SU-DHL-6 (cell line): ENCODE measurements around the gene CPLX1.

Experiments
- H2AFZ ChIP-seq: fragments of 200-600 bp; sonication (generic); 2 replicates; pipeline ENCODE4 v1.6.1; 2014; ENCODE audit warnings: low read depth, mild to moderate bottlenecking, moderate library complexity, mixed read lengths, antibody characterized with exemption, low read length; ENCODE audit not compliant: severe bottlenecking
- H3F3A ChIP-seq: fragments of 200-600 bp; shearing (Covaris generic); 2 replicates; pipeline ENCODE4 v1.6.0; 2016; ENCODE audit warnings: antibody characterized with exemption, mild to moderate bottlenecking; ENCODE audit not compliant: insufficient read depth
- H3K27ac ChIP-seq: fragments of 200-600 bp; sonication (generic); 2 replicates; pipeline ENCODE4 v1.5.1; 2016; ENCODE audit warnings: low read depth, mild to moderate bottlenecking, low read length, moderate library complexity, mixed read lengths
- H3K27me3 ChIP-seq: fragments of 200-600 bp; sonication (generic), shearing (Covaris generic); 2 replicates; pipeline ENCODE4 v1.6.0; 2014; ENCODE audit warnings: mild to moderate bottlenecking, low read length
- H3K36me3 ChIP-seq: fragments of 200-600 bp; sonication (generic); 2 replicates; pipeline ENCODE4 v1.6.1; 2014; ENCODE audit warnings: mild to moderate bottlenecking, low read length, mixed read lengths
- H3K4me2 ChIP-seq: fragments of 300-600, 200-600 bp; shearing (Covaris generic), sonication (generic); 2 replicates; pipeline ENCODE4 v1.6.0; 2014; ENCODE audit warnings: low read length, low read depth, mild to moderate bottlenecking; ENCODE audit not compliant: poor library complexity, severe bottlenecking
- H3K4me3 ChIP-seq: fragments of 200-600 bp; sonication (generic); 2 replicates; pipeline ENCODE4 v1.5.1; 2014; ENCODE audit warnings: antibody characterized with exemption, low read length, mild to moderate bottlenecking, mixed read lengths; ENCODE audit not compliant: insufficient read depth, poor library complexity, severe bottlenecking
- H3K79me2 ChIP-seq: fragments of 200-600 bp; sonication (generic); 2 replicates; pipeline ENCODE4 v1.6.1; 2014; ENCODE audit warnings: mild to moderate bottlenecking, low read length, moderate library complexity; ENCODE audit not compliant: insufficient read depth
- H3K9ac ChIP-seq: fragments of 200-600 bp; sonication (generic); 2 replicates; pipeline ENCODE4 v1.7.0; 2014; ENCODE audit warnings: mild to moderate bottlenecking, low read length
- H3K9me2 ChIP-seq: fragments of 200-600 bp; sonication (generic); replicated peaks from 2 replicates; pipeline ENCODE4 v1.6.1; 2014; ENCODE audit warnings: low read length; ENCODE audit not compliant: insufficient read depth
- H3K9me3 ChIP-seq: fragments of 200-600 bp; sonication (generic); 2 replicates; pipeline ENCODE4 v1.6.1; 2014; ENCODE audit warnings: low read length, mixed read lengths; ENCODE audit not compliant: insufficient read depth
- H4K20me1 ChIP-seq: fragments of 200-600 bp; sonication (generic); 2 replicates; pipeline ENCODE4 v1.6.1; 2014; ENCODE audit warnings: low read depth, mild to moderate bottlenecking, antibody characterized with exemption, low read length, moderate library complexity, mixed read lengths
- EZH2phosphoT487 ChIP-seq: fragments of 200-600 bp; sonication (generic), shearing (Covaris generic); conservative IDR thresholded peaks from 2 replicates; pipeline ENCODE4 v1.6.1; 2018; ENCODE audit warnings: mild to moderate bottlenecking, antibody characterized with exemption, low read length, moderate library complexity, mixed read lengths
- TF ChIP-seq, protein P1 (sequence below): fragments of 200-600 bp; sonication (generic); IDR thresholded peaks from one replicate; pipeline ENCODE4 v1.5.1; 2017; ENCODE audit warnings: antibody characterized with exemption, mild to moderate bottlenecking, low read length, moderate library complexity; ENCODE audit not compliant: insufficient read depth, poor library complexity, severe bottlenecking

Gene CPLX1

GRCh38 chr4:735583-735982 lies 90.3 kb downstream of the CPLX1 start:
- H3K36me3 ChIP-seq: no peaks in the 10 kb centered on the region

More at GRCh38 chr4:735583-735982, 90.3 kb downstream of the CPLX1 start:
- Histone ChIP-seq H2AFZ (no peak overlapping the region), H3K9me2 (no peaks in the 10 kb centered on the region), H3K27ac (no peak overlapping the region), H3K9me3 (no peaks in the 10 kb centered on the region), H3K79me2 (no peaks in the 10 kb centered on the region), H3F3A (no peaks in the 10 kb centered on the region), H3K27me3 (no peaks in the 10 kb centered on the region), H3K4me3 (no peak overlapping the region), H3K9ac (no peak overlapping the region), H4K20me1 (no peaks in the 10 kb centered on the region), H3K4me2 (no peak overlapping the region)
- TF ChIP-seq EZH2phosphoT487: no peak
- TF ChIP-seq, protein P1, sequence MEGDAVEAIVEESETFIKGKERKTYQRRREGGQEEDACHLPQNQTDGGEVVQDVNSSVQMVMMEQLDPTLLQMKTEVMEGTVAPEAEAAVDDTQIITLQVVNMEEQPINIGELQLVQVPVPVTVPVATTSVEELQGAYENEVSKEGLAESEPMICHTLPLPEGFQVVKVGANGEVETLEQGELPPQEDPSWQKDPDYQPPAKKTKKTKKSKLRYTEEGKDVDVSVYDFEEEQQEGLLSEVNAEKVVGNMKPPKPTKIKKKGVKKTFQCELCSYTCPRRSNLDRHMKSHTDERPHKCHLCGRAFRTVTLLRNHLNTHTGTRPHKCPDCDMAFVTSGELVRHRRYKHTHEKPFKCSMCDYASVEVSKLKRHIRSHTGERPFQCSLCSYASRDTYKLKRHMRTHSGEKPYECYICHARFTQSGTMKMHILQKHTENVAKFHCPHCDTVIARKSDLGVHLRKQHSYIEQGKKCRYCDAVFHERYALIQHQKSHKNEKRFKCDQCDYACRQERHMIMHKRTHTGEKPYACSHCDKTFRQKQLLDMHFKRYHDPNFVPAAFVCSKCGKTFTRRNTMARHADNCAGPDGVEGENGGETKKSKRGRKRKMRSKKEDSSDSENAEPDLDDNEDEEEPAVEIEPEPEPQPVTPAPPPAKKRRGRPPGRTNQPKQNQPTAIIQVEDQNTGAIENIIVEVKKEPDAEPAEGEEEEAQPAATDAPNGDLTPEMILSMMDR: no peak
